Upper lobe of left lung (tissue), 6 donors: Measurements from ENCODE around the gene VAC14. TPM values are rescaled to one million over a fixed set of nuclear protein-coding genes. Genes with fewer than 3 reads are reported as not detected.

ENCODE experiments used
- ATAC-seq, 2 donors: fragments of 200-7000 bp; cut with Tn5 transposase; one replicate each; pipeline ENCODE4 v1.9.1; 2022; ENCODE audit warnings: mild to moderate bottlenecking in 2 of 2, moderate library complexity in 2 of 2; ENCODE audit not compliant: low FRiP score in 2 of 2
- DNase-seq, 2 donors: peaks; one replicate each; pipeline ENCODE4 v3.0.0-alpha.2; 2019 to 2020
- H3K27ac ChIP-seq, 4 donors: fragments of 200-600 bp; sonication (generic); one replicate each; pipeline ENCODE4 v1.5.1; 2016 to 2019
- H3K27me3 ChIP-seq, 4 donors: fragments of 200-600 bp; sonication (generic); one replicate each; pipeline ENCODE4 v1.5.1; 2017 to 2019
- H3K36me3 ChIP-seq, 4 donors: fragments of 200-600 bp; sonication (generic); one replicate each; pipeline ENCODE4 v1.5.1; 2016 to 2019
- H3K4me1 ChIP-seq, 4 donors: fragments of 200-600 bp; sonication (generic); one replicate each; pipeline ENCODE4 v1.5.1; 2018 to 2019
- H3K4me3 ChIP-seq, 4 donors: fragments of 200-600 bp; sonication (generic); one replicate each; pipeline ENCODE4 v1.5.1; 2017 to 2019; ENCODE audit warnings: mild to moderate bottlenecking in 2 of 4, moderate library complexity in 1 of 4
- H3K9me3 ChIP-seq, 4 donors: fragments of 200-600 bp; sonication (generic); one replicate each; pipeline ENCODE4 v1.5.1; 2018 to 2019
- CTCF ChIP-seq, 6 experiments: fragments of 450-650 bp in 4 of 6; fragments of 200-600 bp in 2 of 6; sonication (generic) in 2 of 6; IDR thresholded peaks; one replicate each; pipeline ENCODE4 v1.5.1; 2016 to 2019; ENCODE audit warnings: antibody characterized with exemption in 6 of 6
- EP300 ChIP-seq, 4 donors: sonication (generic); formaldehyde crosslinking; IDR thresholded peaks; one replicate each; pipeline ENCODE4 v1.5.1; 2017; ENCODE audit warnings: antibody characterized with exemption in 4 of 4, control low read depth in 2 of 4
- POLR2A ChIP-seq, 4 donors: fragments of 450-650 bp; IDR thresholded peaks; one replicate each; pipeline ENCODE4 v1.5.1; 2016 to 2017; ENCODE audit warnings: antibody characterized with exemption in 4 of 4, mild to moderate bottlenecking in 2 of 4
- POLR2AphosphoS5 ChIP-seq, 2 donors: sonication (generic); formaldehyde crosslinking; IDR thresholded peaks; one replicate each; pipeline ENCODE4 v1.5.1; 2017; ENCODE audit warnings: antibody characterized with exemption in 2 of 2
- WGBS, 2 donors: methylation state at CpG; one replicate each; pipeline ENCODE4 v1.1.5; 2017 to 2018; 5-methylcytosine and 5-hydroxymethylcytosine counted together
- total RNA-seq, 6 donors: library from RNA; depleted of rRNA in 4 of 6; stranded (reverse); fragments of >200 nt in 4 of 6; gene quantifications; one replicate each; pipeline versions ENCODE4 v1.1.0 to v1.2.1, GENCODE V29; 2016 to 2021
- donor health status: DM: no; HTN: no; CAD: no; lungs with moderate emphysema.
- donor health status: DM: no; HTN: yes; CAD: no; lungs with severe emphysema.

Gene VAC14
- total RNA-seq, 6 donors from 2014 or later: 39.6 to 145 (median 57.4) TPM

GRCh38 chr16:70768203-70768580, 32.8 kb downstream of the VAC14 start:
- 76 to 77% methylated on average over 5 of the region's 5 CpGs for WGBS, 2 donors
- Histone ChIP-seq H3K27ac (no peak overlapping the region), H3K4me1 (peaks cover 0 to 14% (median 5%) of the 10 kb centered on the region in 4 donors), H3K4me3 (no peak overlapping the region), H3K36me3 (peaks cover 0 to 42% (median 22%) of the 10 kb centered on the region in 4 donors), H3K27me3 (no peaks in the 10 kb centered on the region), H3K9me3 (no peaks in the 10 kb centered on the region)
- ATAC-seq (no peak), DNase-seq (no peak)
- TF ChIP-seq CTCF (IDR thresholded peaks at IDR 0.05) (no peak), EP300 (IDR thresholded peaks at IDR 0.05) (no peak), POLR2AphosphoS5 (IDR thresholded peaks at IDR 0.05) (no peak), POLR2A (IDR thresholded peaks at IDR 0.05) (no peak)

GRCh38 chr16:70767377-70768202, 33.4 kb downstream of the VAC14 start:
- peaks cover 0 to 14% (median 5%) of the 10 kb centered on the region in 4 donors for H3K4me1 ChIP-seq
- no peak for TF ChIP-seq POLR2AphosphoS5 (IDR thresholded peaks at IDR 0.05)
- no peak for TF ChIP-seq EP300 (IDR thresholded peaks at IDR 0.05)
- no peak for TF ChIP-seq CTCF (IDR thresholded peaks at IDR 0.05)
- no peak for TF ChIP-seq POLR2A (IDR thresholded peaks at IDR 0.05)
- ATAC-seq: no peak
- no peak overlapping the region for H3K4me3 ChIP-seq
- H3K27ac ChIP-seq: no peak overlapping the region
- WGBS, 2 donors: 79 to 80% methylated on average over 4 of the region's 4 CpGs
- no peak for DNase-seq
- peaks cover 0 to 46% (median 27%) of the 10 kb centered on the region in 4 donors for H3K36me3 ChIP-seq
- H3K27me3 ChIP-seq: no peaks in the 10 kb centered on the region
- H3K9me3 ChIP-seq: no peaks in the 10 kb centered on the region

GRCh38 chr16:70766658-70767057, 34.3 kb downstream of the VAC14 start:
- Histone ChIP-seq H3K4me3 (no peak overlapping the region), H3K36me3 (peaks cover 3 to 47% (median 34%) of the 10 kb centered on the region in 4 donors), H3K9me3 (no peaks in the 10 kb centered on the region), H3K27me3 (no peaks in the 10 kb centered on the region), H3K4me1 (peaks cover 0 to 14% (median 5%) of the 10 kb centered on the region in 4 donors), H3K27ac (no peak overlapping the region)
- DNase-seq (no peak), ATAC-seq (no peak)
- 92 to 94% methylated on average over 4 of the region's 4 CpGs for WGBS, 2 donors
- TF ChIP-seq POLR2A (IDR thresholded peaks at IDR 0.05): no peak
- TF ChIP-seq EP300 (IDR thresholded peaks at IDR 0.05): no peak
- no peak for TF ChIP-seq POLR2AphosphoS5 (IDR thresholded peaks at IDR 0.05)
- TF ChIP-seq CTCF (IDR thresholded peaks at IDR 0.05): no peak

- DNase-seq (no peak), ATAC-seq (no peak)
- no peak overlapping the region for H3K27ac ChIP-seq
- no peaks in the 10 kb centered on the region for H3K9me3 ChIP-seq
- H3K4me3 ChIP-seq: no peak overlapping the region
- H3K27me3 ChIP-seq: no peaks in the 10 kb centered on the region
- 88 to 90% methylated on average over 7 to 8 of the region's 8 CpGs for WGBS, 2 donors
- H3K36me3 ChIP-seq: peaks cover 3 to 47% (median 38%) of the 10 kb centered on the region in 4 donors
- TF ChIP-seq EP300 (IDR thresholded peaks at IDR 0.05) (no peak), POLR2AphosphoS5 (IDR thresholded peaks at IDR 0.05) (no peak), CTCF (IDR thresholded peaks at IDR 0.05) (no peak), POLR2A (IDR thresholded peaks at IDR 0.05) (no peak)
- H3K4me1 ChIP-seq: peaks cover 0 to 14% (median 4%) of the 10 kb centered on the region in 4 donors
Measured at GRCh38 chr16:70766176-70766575, 34.8 kb downstream of the VAC14 start.
